Left cardiac atrium (tissue), 4 donors: Measurements from ENCODE around the gene CENPP. TPM values are rescaled to one million over a fixed set of nuclear protein-coding genes. Genes with fewer than 3 reads are reported as not detected.
"Not testable (repeated sequence)": the region's sequence is repeated elsewhere in the genome, so short reads cannot be mapped to it uniquely, and the experiment has no call there.

Experiments used
- ATAC-seq, 2 donors: fragments of 200-7000 bp; cut with Tn5 transposase; one replicate each; pipeline ENCODE4 v1.9.1; 2020; ENCODE audit warnings: mild to moderate bottlenecking in 2 of 2, moderate library complexity in 2 of 2
- DNase-seq: peaks from one replicate; pipeline ENCODE4 v3.0.0-alpha.2; 2020
- intact Hi-C, 2 donors: fragments of 100-400 bp; cut with DNase I; formaldehyde crosslinking; loops; one replicate each; pipeline versions ENCODE4 v1.14.1 to v1.15.1; 2022 to 2023
- total RNA-seq, 2 donors: library from RNA; stranded (reverse); fragmentation: NEBNext Ultra II Directional; extraction: Animal tissue kit (Norgen Biotek cat#: 25700); gene quantifications; one replicate each; pipeline ENCODE4 v1.2.1, GENCODE V29; 2021
- donor health status: DM: no; HTN: yes; CAD: no.
- donor health status: DM: no; HTN: yes; CAD: no; lungs with severe emphysema.
- donor health status: DM: yes; HTN: yes; CAD: no.
- donor health status: Dilated cardiomyopathy.

CENPP gene
- total RNA-seq, 2 donors from 2014 or later = 1.9 to 3.2 TPM

DNA sequence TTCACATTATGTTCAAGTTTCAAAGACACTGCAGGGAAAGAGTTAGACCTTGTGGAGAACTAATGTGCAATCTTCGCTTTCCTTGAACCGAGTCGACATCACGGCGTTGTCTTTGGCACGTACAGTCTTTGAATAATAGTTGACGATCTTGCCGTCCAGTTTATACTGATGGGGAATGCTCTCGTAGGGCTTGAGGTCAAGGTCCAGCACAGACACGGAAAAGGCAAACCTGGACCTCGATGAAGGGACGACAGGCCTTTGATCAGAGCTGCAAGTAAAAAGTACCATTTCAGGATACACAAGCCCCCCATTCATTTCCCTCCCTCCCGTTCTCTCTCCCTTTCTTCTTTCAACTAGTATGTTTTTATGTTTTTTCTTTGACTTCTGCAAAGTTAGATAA lies 290.0 kb downstream of the CENPP start:
- ATAC-seq = no peak
- intact Hi-C loops = no loop called here
- no peak for DNase-seq

DNA sequence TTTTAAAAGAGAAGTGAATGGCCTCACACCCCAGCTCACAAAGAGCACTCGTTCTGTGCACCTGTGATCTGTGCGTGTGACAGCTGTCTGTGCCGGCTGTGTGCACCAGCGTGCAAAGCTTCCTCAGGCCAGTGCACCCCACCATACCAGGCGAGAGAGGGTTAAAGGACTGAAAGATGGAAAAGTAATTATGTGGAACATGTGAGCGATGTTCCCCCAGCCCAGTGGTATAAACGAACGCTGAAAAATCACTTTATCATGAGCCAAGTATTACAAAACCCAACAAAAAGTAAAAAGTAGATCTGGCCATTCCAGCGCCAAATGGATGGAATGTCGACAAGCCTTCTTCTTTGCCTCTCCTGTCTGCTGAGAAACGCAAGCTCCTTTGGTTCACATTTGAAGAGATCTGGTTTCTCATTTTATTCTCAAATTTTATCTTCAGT lies 290.5 kb downstream of the CENPP start:
- intact Hi-C loops = no loop called here
- no peak for ATAC-seq
- DNase-seq = no peak

DNA sequence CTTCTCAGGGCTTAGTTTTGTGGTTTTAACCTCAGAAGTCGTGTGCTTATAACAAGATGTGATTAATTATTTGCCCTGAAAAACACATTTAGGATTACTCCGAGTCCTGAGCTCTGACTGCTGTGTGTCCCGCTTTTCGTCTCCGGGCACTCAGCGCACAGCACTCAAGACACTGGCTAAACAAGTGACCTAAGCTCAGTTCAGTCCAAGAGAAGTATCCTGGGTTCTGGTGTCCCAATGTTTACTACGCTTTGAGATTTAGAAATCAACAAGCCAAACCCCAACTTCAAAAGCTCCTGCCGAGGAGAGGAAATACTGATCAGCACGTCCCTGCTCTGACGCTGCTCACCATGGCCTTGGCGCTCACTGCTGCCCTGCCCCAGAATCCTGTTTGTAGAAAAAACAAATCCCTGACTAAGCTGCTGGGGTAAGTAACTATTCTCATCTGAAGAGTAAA lies 290.9 kb downstream of the CENPP start:
- DNase-seq (peak; percentile 53), ATAC-seq (peak; percentile 19 to 41)
- intact Hi-C loops = no loop called here

DNA sequence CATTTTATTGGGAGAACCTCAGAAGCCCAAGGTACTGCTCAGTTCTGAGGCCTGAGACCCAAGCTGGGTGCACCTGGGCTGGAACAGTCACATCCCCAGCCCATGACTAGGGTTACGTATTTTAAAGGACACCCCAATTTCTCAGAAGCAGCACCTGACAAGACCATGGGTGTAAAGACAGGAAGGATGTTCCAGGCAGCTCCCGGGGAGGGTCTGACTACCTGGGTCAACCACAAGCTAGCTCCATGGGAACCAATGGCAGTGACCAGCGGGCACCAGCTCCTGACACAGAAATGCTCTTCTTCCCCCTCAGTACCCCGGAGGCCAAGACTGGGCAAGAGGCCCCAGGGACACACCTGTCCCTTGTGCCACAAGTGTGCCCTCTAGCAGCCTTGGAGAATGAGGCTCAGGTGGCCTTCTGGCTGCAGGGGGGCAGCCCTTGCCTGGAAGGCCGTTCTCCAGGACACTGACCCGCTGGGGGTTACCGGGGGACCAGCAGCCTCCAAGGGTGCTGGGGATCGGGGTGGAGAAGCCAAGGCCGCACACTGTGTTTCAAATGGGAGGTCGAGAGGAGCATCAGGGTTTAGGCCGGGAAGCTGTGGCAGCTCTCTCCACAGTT lies 291.6 kb downstream of the CENPP start:
- ATAC-seq = no peak
- intact Hi-C loops = no loop called here
- DNase-seq = no peak

DNA sequence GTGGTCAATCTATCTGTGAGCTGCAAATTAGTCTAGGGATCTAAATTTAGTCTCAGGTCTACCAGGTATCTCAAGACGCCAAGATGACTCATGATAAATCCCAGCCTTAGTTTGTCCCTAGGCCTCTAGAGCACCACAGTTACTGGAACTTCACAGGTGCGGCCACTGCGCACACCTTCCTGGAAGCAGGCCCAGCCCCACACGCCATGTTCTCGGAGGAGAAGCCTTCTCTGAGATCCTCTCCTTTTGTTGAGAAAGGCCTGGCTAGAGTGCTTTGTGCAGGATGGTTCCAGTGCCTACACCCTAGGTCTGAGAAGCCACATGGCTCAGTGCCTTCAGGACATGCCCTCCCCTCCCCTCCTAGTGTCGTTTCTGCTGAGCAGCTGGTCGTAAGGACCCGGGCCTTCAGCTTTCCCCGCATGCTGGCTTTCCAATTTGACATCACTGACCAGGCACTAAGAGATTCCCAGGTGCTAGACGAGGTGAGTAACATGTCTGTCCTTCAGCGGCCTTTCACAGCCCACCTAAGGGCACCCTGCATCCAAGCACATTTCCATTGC lies 292.3 kb downstream of the CENPP start:
- ATAC-seq = no peak
- no peak for DNase-seq
- intact Hi-C loops = no loop called here

GRCh38 chr9:92618633-92619225 lies 293.0 kb downstream of the CENPP start:
- intact Hi-C loops = no loop called here
- ATAC-seq (no peak), DNase-seq (no peak)

DNA sequence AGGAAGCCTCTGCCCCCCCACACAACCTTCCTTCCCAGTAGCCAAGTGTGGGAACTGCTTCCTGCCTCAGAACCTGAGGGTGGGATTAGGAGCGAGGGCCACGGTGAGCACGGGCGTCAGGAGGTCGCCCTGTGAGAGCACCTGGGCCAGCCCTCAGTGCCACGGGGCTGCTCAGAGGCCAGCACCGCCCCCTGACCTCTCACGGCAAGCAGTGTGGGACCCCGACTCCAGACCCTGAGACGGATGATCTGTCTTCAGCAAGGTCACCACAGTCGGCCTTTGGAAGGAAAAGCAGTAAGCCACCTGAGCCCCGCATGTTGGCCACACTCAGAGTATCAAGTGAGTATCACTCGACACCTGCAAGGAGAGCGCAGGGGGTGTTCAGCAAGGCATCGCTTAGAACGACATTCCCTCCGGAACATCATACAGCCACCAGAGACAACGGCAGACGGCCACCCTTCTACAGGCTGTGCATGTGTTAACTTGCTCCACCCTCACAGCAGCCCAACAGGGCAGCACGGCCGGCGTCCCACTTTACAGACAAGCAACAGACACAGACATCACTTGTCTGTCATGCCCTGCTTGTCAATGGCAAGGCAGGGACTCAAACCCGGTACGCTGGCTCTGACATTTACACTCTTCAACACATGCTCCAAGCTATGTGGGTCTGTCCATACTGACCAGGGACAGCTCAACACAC lies 294.0 kb downstream of the CENPP start:
- intact Hi-C loops = no loop called here
- DNase-seq (no peak), ATAC-seq (no peak)

DNA sequence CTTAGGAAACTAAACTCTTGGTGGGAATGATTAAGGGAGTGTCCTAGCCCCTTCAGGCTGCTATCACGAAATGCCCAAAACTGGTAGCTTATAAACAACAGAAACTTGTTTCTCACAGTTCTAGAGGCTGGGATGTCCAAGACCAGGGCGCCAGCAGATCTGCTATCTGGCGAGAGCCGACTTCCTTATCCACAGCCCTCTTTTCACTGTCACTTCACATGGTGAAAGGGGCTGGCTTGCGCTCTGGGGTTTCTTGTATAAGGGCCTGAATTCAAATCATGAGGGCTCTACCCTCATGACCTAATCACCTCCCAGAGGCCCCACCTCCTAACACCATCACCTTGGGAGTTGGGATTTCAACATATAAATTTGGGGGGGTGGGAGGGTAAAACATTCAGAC lies 295.1 kb downstream of the CENPP start:
- DNase-seq (no peak), ATAC-seq (peak in 1 of 2 donors; percentile 24)
- intact Hi-C loops = no loop called here

- intact Hi-C loops, ATAC-seq, DNase-seq: not testable (repeated sequence)
Observed at GRCh38 chr9:92623936-92624335, 298.2 kb downstream of the CENPP start.

GRCh38 chr9:92626484-92626883 lies 300.7 kb downstream of the CENPP start:
- intact Hi-C loops = no loop called here
- ATAC-seq (no peak), DNase-seq (no peak)

GRCh38 chr9:92627651-92628050 lies 301.9 kb downstream of the CENPP start:
- DNase-seq = no peak

GRCh38 chr9:92631452-92632343 lies 305.9 kb downstream of the CENPP start:
- DNase-seq (no peak), ATAC-seq (no peak)
- intact Hi-C loops = loop anchor here (10.0 kb wide), 2 partner anchors 287 to 307 kb away; partner anchors contain the start of genes CENPP (in 1 of the 2) and NOL8 (in 1 of the 2)

More at GRCh38 chr9:92627651-92628050, 301.9 kb downstream of the CENPP start:
- ATAC-seq = no peak
- intact Hi-C loops = no loop called here

GRCh38 chr9:92632641-92633040 lies 306.9 kb downstream of the CENPP start:
- no peak for ATAC-seq
- DNase-seq = no peak
- intact Hi-C loops = loop anchor here (10.0 kb wide), 2 partner anchors 288 to 308 kb away; partner anchors contain the start of genes CENPP (in 1 of the 2) and NOL8 (in 1 of the 2)

GRCh38 chr9:92633614-92634278 lies 308.0 kb downstream of the CENPP start:
- DNase-seq (no peak), ATAC-seq (no peak)
- intact Hi-C loops = loop anchor here (10.0 kb wide), 2 partner anchors 289 to 309 kb away; partner anchors contain the start of genes CENPP (in 1 of the 2) and NOL8 (in 1 of the 2)

GRCh38 chr9:92634712-92635605 lies 309.2 kb downstream of the CENPP start:
- peak; percentile 88 to 94 for ATAC-seq
- intact Hi-C loops = loop anchor here (5.0 to 10.0 kb wide), 3 partner anchors 290 to 498 kb away; partner anchors contain the start of genes CENPP (in 1 of the 2) and NOL8 (in 1 of the 2)
- peak; percentile 78 for DNase-seq

DNA sequence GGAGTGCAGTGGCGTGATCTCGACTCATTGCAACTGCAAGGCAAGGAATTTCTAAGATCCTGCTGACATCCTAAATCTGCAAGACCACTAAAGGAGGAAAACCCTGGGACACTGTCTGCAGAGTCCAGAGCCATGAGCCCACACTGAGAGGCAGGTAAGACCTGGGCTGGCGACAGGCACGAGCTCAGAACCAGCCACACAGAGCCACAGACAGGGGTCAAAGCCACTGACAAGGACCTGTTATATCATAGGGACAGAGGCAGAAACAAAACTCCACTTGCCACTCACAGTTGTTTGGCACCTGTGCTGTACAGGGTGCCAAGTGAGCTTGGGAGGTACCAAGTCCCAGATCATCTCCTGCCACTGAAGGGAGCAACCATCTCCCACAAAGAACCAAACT lies 310.0 kb downstream of the CENPP start:
- intact Hi-C loops = loop anchor here (5.0 to 10.0 kb wide), 3 partner anchors 291 to 498 kb away; partner anchors contain the start of genes CENPP (in 1 of the 2) and NOL8 (in 1 of the 2)
- DNase-seq (no peak), ATAC-seq (no peak)

DNA sequence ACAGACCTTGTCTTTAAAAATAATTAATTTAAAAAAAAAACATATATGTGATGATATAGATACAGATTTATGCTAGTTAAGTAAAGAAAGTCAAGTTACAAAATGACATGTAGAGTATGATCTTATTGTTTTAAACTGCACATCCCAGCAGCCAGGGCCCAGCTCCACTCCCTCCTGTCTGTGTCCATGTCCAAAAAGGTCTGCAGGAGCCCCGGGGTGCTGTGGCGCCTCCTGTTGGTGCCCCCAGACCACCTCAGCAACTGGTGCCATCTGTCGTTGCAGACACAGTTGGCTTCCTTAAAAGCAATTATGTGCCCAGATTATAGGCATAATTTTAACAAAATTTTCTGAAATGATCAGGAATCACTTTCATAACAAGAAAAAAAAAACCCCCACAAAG lies 310.9 kb downstream of the CENPP start:
- DNase-seq (no peak), ATAC-seq (no peak)
- intact Hi-C loops = loop anchor here (5.0 to 10.0 kb wide), 3 partner anchors 292 to 499 kb away; partner anchors contain the start of genes CENPP (in 1 of the 2) and NOL8 (in 1 of the 2)
